HepG2 (cell line): ENCODE data around the gene SLC5A4.

Source experiments
- CTCF ChIP-seq: sonication (generic); formaldehyde crosslinking; IDR thresholded peaks from 2 replicates; pipeline ENCODE4 v1.5.0; 2020; ENCODE audit warnings: mild to moderate bottlenecking, missing genetic modification reagents, moderate library complexity
- SP2 ChIP-seq: sonication (generic); formaldehyde crosslinking; IDR thresholded peaks from 2 replicates; pipeline ENCODE4 v1.5.1; 2020; ENCODE audit warnings: mild to moderate bottlenecking, missing genetic modification reagents
- ZNF414 ChIP-seq: sonication (generic); formaldehyde crosslinking; IDR thresholded peaks from 2 replicates; pipeline ENCODE4 v1.5.0; 2020; ENCODE audit warnings: missing genetic modification reagents
- ZSCAN29 ChIP-seq: sonication (generic); formaldehyde crosslinking; conservative IDR thresholded peaks from 2 replicates; pipeline ENCODE4 v1.4.0; 2020; ENCODE audit warnings: mild to moderate bottlenecking, missing genetic modification reagents

DNA sequence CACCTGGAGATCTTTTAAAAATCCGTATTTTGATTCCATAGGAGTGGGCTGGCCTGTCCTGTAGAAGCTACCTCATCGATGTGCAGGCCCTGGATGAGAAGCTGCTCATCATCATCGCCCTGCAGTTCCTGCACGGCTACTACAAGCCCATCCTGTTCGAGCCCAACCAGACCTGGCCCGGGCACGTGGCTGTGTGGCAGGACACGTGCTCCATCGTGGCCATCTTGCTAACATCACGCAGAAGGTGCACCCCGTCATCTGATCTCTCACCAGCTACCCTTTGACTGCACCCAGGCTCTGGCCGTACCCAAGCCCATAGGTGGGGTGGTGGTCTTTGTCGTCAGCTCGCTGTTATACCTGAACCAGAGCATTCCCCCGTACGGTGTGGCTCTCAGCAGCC, 14.2 kb upstream of the SLC5A4 start:
- TF ChIP-seq CTCF (CRISPR knock-in tag), result no peak
- no peak for TF ChIP-seq ZNF414 (CRISPR knock-in tag)
- TF ChIP-seq SP2 (CRISPR knock-in tag), result no peak
- TF ChIP-seq ZSCAN29 (CRISPR knock-in tag), result no peak
